HepG2 (cell line): ENCODE results near the gene SIRT6. TPM values are rescaled to one million over a fixed set of nuclear protein-coding genes. Genes with fewer than 3 reads are reported as not detected.

Source experiments
- AFF4 ChIP-seq: sonication (generic); formaldehyde crosslinking; IDR thresholded peaks from 2 replicates; pipeline ENCODE4 v1.4.0; 2020; ENCODE audit warnings: missing genetic modification reagents
- CEBPG ChIP-seq: IDR thresholded peaks from 2 replicates; pipeline ENCODE4 v1.6.1; 2016
- FOXC1 ChIP-seq: sonication (generic); formaldehyde crosslinking; IDR thresholded peaks from 2 replicates; pipeline ENCODE4 v1.8.0; 2022; ENCODE audit warnings: mild to moderate bottlenecking, missing genetic modification reagents, borderline replicate concordance
- HNRNPLL ChIP-seq: fragments of 200-400 bp; formaldehyde crosslinking; IDR thresholded peaks from 2 replicates; pipeline ENCODE4 v1.6.1; 2017; ENCODE audit warnings: mild to moderate bottlenecking, low read depth, low read length; ENCODE audit not compliant: poor library complexity, severe bottlenecking
- ISL2 ChIP-seq: sonication (generic); formaldehyde crosslinking; IDR thresholded peaks from 2 replicates; pipeline ENCODE4 v1.5.0; 2020; ENCODE audit warnings: missing genetic modification reagents
- MYPOP ChIP-seq: sonication (generic); formaldehyde crosslinking; IDR thresholded peaks from 2 replicates; pipeline ENCODE4 v1.8.1; 2023; ENCODE audit warnings: mild to moderate bottlenecking, moderate library complexity, missing genetic modification reagents
- RXRA ChIP-seq: sonication (generic); formaldehyde crosslinking; IDR thresholded peaks from 2 replicates; pipeline ENCODE4 v1.5.1; 2020; ENCODE audit warnings: missing genetic modification reagents
- SAP130 ChIP-seq: IDR thresholded peaks from 2 replicates; pipeline ENCODE4 v1.6.1; 2016; ENCODE audit warnings: low read depth
- SETDB1 ChIP-seq: sonication (generic); formaldehyde crosslinking; IDR thresholded peaks from 2 replicates; pipeline ENCODE4 v1.5.1; 2020; ENCODE audit warnings: missing genetic modification reagents, mild to moderate bottlenecking, borderline replicate concordance
- SMARCE1 ChIP-seq: fragments of 450-650 bp; IDR thresholded peaks from 2 replicates; pipeline ENCODE4 v1.6.1; 2017; ENCODE audit warnings: borderline replicate concordance
- ZBTB44 ChIP-seq: sonication (generic); formaldehyde crosslinking; IDR thresholded peaks from 2 replicates; pipeline ENCODE4 v1.4.0; 2020; ENCODE audit warnings: missing genetic modification reagents
- ZBTB49 ChIP-seq: sonication (generic); formaldehyde crosslinking; IDR thresholded peaks from 2 replicates; pipeline ENCODE4 v1.4.0; 2020; ENCODE audit warnings: missing genetic modification reagents, borderline replicate concordance
- ZNF468 ChIP-seq: sonication (generic); formaldehyde crosslinking; IDR thresholded peaks from 2 replicates; pipeline ENCODE4 v1.8.0; 2022; ENCODE audit warnings: mild to moderate bottlenecking, moderate library complexity, missing genetic modification reagents
- ZNF547 ChIP-seq: sonication (generic); formaldehyde crosslinking; IDR thresholded peaks from 2 replicates; pipeline ENCODE4 v1.5.1; 2020; ENCODE audit warnings: mild to moderate bottlenecking, missing genetic modification reagents
- ZNF563 ChIP-seq: sonication (generic); formaldehyde crosslinking; IDR thresholded peaks from 2 replicates; pipeline ENCODE4 v1.8.0; 2022; ENCODE audit warnings: mild to moderate bottlenecking, moderate library complexity, missing genetic modification reagents
- ZNF597 ChIP-seq: sonication (generic); formaldehyde crosslinking; IDR thresholded peaks from 2 replicates; pipeline ENCODE4 v1.5.0; 2020; ENCODE audit warnings: missing genetic modification reagents
- ZNF839 ChIP-seq: sonication (generic); formaldehyde crosslinking; IDR thresholded peaks from 2 replicates; pipeline ENCODE4 v1.4.0; 2020; ENCODE audit warnings: missing genetic modification reagents, mild to moderate bottlenecking, borderline replicate concordance
- polyA plus RNA-seq, 8 experiments: library from polyadenylated mRNA; depleted of rRNA in 3 of 8; stranded (reverse) in 7 of 8; unstranded in 1 of 8; fragments of >200 nt; fragmentation: Illumina TruSeq in 4 of 8; extraction: Trizol in 4 of 8; gene quantifications; 2 replicates each; pipeline versions ENCODE4 v1.2.1 to v1.2.3, GENCODE V29; 2011 to 2016; ENCODE audit warnings: low read depth in 4 of 8, missing spikeins in 1 of 8, mixed read lengths in 1 of 8; ENCODE audit not compliant: insufficient read depth in 1 of 8
- total RNA-seq, 5 experiments: library from RNA; depleted of rRNA; stranded (reverse); fragments of >200 nt; fragmentation: Illumina TruSeq; extraction: Trizol; gene quantifications; 2 replicates each; pipeline ENCODE4 v1.2.3, GENCODE V29; 2016; ENCODE audit warnings: low read depth in 1 of 5

Gene SIRT6
- total and polyA plus RNA-seq, 2 of the 13 experiments (the other 11 are each of a cell fraction or from before 2014, with no cell fraction given) = 11.0 to 18.4 TPM

GRCh38 chr19:4172861-4173473 lies 9.4 kb downstream of the SIRT6 start (continued):
- TF ChIP-seq ZNF839 = no peak
- TF ChIP-seq CEBPG = no peak
- TF ChIP-seq HNRNPLL = peak; percentile 42
- TF ChIP-seq SETDB1 (CRISPR knock-in tag) = no peak
- peak; percentile 87 for TF ChIP-seq ZBTB44 (CRISPR knock-in tag)
- peak; percentile 85; the same call in 1 of the 2 replicates for TF ChIP-seq ZBTB49 (CRISPR knock-in tag)
- TF ChIP-seq MYPOP (CRISPR knock-in tag) = peak; percentile 73; the same call in 1 of the 2 replicates
- TF ChIP-seq AFF4 = no peak
- no peak; the same call in 1 of the 2 replicates for TF ChIP-seq ZNF547 (CRISPR knock-in tag)
- TF ChIP-seq ZNF563 (CRISPR knock-in tag) = peak; percentile 76; the same call in 1 of the 2 replicates
- no peak for TF ChIP-seq FOXC1 (CRISPR knock-in tag)
- TF ChIP-seq SAP130 = peak; percentile 63
- TF ChIP-seq ISL2 (CRISPR knock-in tag) = no peak
- TF ChIP-seq ZNF468 = no peak
- TF ChIP-seq ZNF597 (CRISPR knock-in tag) = no peak
- no peak for TF ChIP-seq SMARCE1
- TF ChIP-seq RXRA = no peak
